ENCODE data around the gene PAQR5. TPM values are rescaled to one million over a fixed set of nuclear protein-coding genes. Genes with fewer than 3 reads are reported as not detected.
"Not testable (repeated sequence)": the region's sequence is repeated elsewhere in the genome, so short reads cannot be mapped to it uniquely, and the experiment has no call there.

PAQR5 gene
- total and polyA plus RNA-seq, 2 donors (not counting 3 experiments of a cell fraction or from before 2014, with no cell fraction given), result 0.08 to 0.09 TPM

GRCh38 chr15:69338535-69339213 lies 40.0 kb downstream of the PAQR5 start:
- dilution Hi-C loops (cut with MboI; ENCODE audit: extremely low pct_ligation_motif_present, low sequenced_read_pairs), result no loop called here
- BruUV-seq (replicated peaks), result no TSS peak
- intact Hi-C loops (cut with micrococcal nuclease), result no loop called here

GRCh38 chr15:69339214-69339543 lies 40.5 kb downstream of the PAQR5 start:
- dilution Hi-C loops (cut with MboI; ENCODE audit: extremely low pct_ligation_motif_present, low sequenced_read_pairs); H2AFZ ChIP-seq (ENCODE audit: low read depth, low read length); H3K79me2 ChIP-seq (ENCODE audit: control insufficient read depth, insufficient read depth, low read length): not testable (repeated sequence)

More at GRCh38 chr15:69338535-69339213, 40.0 kb downstream of the PAQR5 start:
- Histone ChIP-seq H3K36me3 (ENCODE audit: control insufficient read depth in 2 of 2, extremely low read depth in 1 of 2, insufficient read depth in 2 of 2, low read length in 2 of 2) (no peaks in the 10 kb centered on the region), H3K4me2 (ENCODE audit: insufficient read depth, low read length) (no peak overlapping the region), H3K27me3 (ENCODE audit: control insufficient read depth in 2 of 2, insufficient read depth in 2 of 2, low read length in 2 of 2) (no peaks in the 10 kb centered on the region), H3K27ac (ENCODE audit: insufficient read depth, low read depth, low read length) (no peak overlapping the region), H2AFZ (ENCODE audit: low read depth, low read length) (no peak overlapping the region), H3K9me1 (replicated peaks; ENCODE audit: control insufficient read depth, extremely low read depth, insufficient read depth, low read length) (no peaks in the 10 kb centered on the region), H3K4me1 (ENCODE audit: control insufficient read depth, extremely low read depth, insufficient read depth, low read length) (peaks cover 10% of the 10 kb centered on the region), H3K9me3 (replicated peaks; ENCODE audit: control insufficient read depth, insufficient read depth, low read length) (no peaks in the 10 kb centered on the region), H3K79me2 (ENCODE audit: control insufficient read depth, insufficient read depth, low read length) (no peaks in the 10 kb centered on the region), H3K9ac (replicated peaks; ENCODE audit: extremely low read depth, insufficient read depth, low read length) (no peak overlapping the region), H4K20me1 (replicated peaks; ENCODE audit: control insufficient read depth, extremely low read depth, insufficient read depth, low read length) (no peaks in the 10 kb centered on the region), H3K4me3 (replicated peaks in 1 of 3; ENCODE audit: insufficient read depth in 1 of 3, low read depth in 1 of 3, low read length in 3 of 3) (no peak overlapping the region)
- no peak for FAIRE-seq
- CTCF ChIA-PET, result interaction anchor here (1.1 kb wide), 1 partner anchor 279 kb away, joined by 3 read pairs; no protein-coding TSS in a partner anchor
- DNase-seq (ENCODE audit: low read depth, low spot score), result no peak
- POLR2A ChIA-PET, result no interaction called here
- TF ChIP-seq FOS (IDR thresholded peaks at IDR 0.05; ENCODE audit: borderline replicate concordance, insufficient read depth, low read length), result no peak
- TF ChIP-seq GATA2 (IDR thresholded peaks at IDR 0.05; ENCODE audit: insufficient read depth, insufficient read length, low read depth, low read length), result no peak
- no peak for TF ChIP-seq JUN (IDR thresholded peaks at IDR 0.05; ENCODE audit: borderline replicate concordance, insufficient read depth, insufficient read length, low read depth)
- TF ChIP-seq EZH2 (IDR thresholded peaks at IDR 0.05; ENCODE audit: borderline replicate concordance, low read depth, low read length, severe bottlenecking), result no peak
- TF ChIP-seq CTCF (IDR thresholded peaks at IDR 0.05; ENCODE audit: extremely low read depth in 1 of 2, insufficient read depth in 1 of 2, low read depth in 1 of 2, low read length in 2 of 2), result no peak
- no peak for TF ChIP-seq MYC (IDR thresholded peaks at IDR 0.05; ENCODE audit: low read depth, low read length)
- TF ChIP-seq MAX (IDR thresholded peaks at IDR 0.05; ENCODE audit: insufficient read depth, insufficient read length), result no peak
- no peak for TF ChIP-seq POLR2A (IDR thresholded peaks at IDR 0.05; ENCODE audit: low read depth, low read length)
- TF ChIP-seq POLR2AphosphoS5 (IDR thresholded peaks at IDR 0.05; ENCODE audit: insufficient read depth, low read depth, low read length), result no peak

More at GRCh38 chr15:69339214-69339543, 40.5 kb downstream of the PAQR5 start:
- BruUV-seq (replicated peaks); H3K27ac ChIP-seq (ENCODE audit: insufficient read depth, low read depth, low read length); FAIRE-seq; H3K4me2 ChIP-seq (ENCODE audit: insufficient read depth, low read length); H3K4me1 ChIP-seq (ENCODE audit: control insufficient read depth, extremely low read depth, insufficient read depth, low read length); H4K20me1 ChIP-seq (replicated peaks; ENCODE audit: control insufficient read depth, extremely low read depth, insufficient read depth, low read length); H3K9me3 ChIP-seq (replicated peaks; ENCODE audit: control insufficient read depth, insufficient read depth, low read length); DNase-seq (ENCODE audit: low read depth, low spot score); H3K9ac ChIP-seq (replicated peaks; ENCODE audit: extremely low read depth, insufficient read depth, low read length); H3K4me3 ChIP-seq (replicated peaks in 1 of 3; ENCODE audit: insufficient read depth in 1 of 3, low read depth in 1 of 3, low read length in 3 of 3); H3K9me1 ChIP-seq (replicated peaks; ENCODE audit: control insufficient read depth, extremely low read depth, insufficient read depth, low read length); intact Hi-C loops (cut with micrococcal nuclease); H3K36me3 ChIP-seq (ENCODE audit: control insufficient read depth in 2 of 2, extremely low read depth in 1 of 2, insufficient read depth in 2 of 2, low read length in 2 of 2); POLR2A ChIA-PET; H3K27me3 ChIP-seq (ENCODE audit: control insufficient read depth in 2 of 2, insufficient read depth in 2 of 2, low read length in 2 of 2): not testable (repeated sequence)
- CTCF ChIA-PET, result interaction anchor here (1.1 kb wide), 1 partner anchor 280 kb away, joined by 3 read pairs; no protein-coding TSS in a partner anchor

All from endothelial cell of umbilical vein (primary cell).